HFF-Myc (cell line): Measurements from ENCODE around the gene PRKG1.

ENCODE experiments used
- DNase-seq: peaks from one replicate; pipeline ENCODE4 v3.0.0-alpha.2; 2011; ENCODE audit warnings: low read depth; ENCODE audit errors: extremely low read depth
- H3K4me3 ChIP-seq: replicated peaks from 2 replicates; pipeline ENCODE4 v1.5.1; 2011; ENCODE audit warnings: low read depth, mild to moderate bottlenecking, control low read depth, low read length
- TF ChIP-seq, protein P1 (sequence below): IDR thresholded peaks from 2 replicates; pipeline ENCODE4 v1.5.1; 2012; ENCODE audit warnings: mild to moderate bottlenecking, low read depth, low read length, control low read depth; ENCODE audit errors: missing control alignments

PRKG1 gene

DNA sequence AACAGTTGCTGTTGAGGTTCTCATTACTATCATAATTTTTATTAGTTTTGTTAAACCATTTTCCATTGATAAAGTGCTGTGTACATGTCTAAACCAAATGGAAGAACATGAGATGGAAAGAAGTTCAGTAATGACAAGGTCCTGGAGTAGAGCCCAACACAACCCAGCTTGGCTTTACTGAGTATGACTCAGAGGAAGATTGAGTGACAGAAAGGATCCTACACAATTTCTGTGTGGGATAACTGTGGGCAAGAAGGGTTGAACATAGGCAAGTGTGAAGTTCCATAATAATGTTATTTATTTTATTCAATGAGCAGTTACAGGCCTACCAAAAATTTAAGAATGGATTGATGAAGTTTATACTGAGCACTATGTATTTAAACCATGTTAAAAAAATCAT lies 15.9 kb downstream of the PRKG1 start:
- no peak for DNase-seq
- no peak overlapping the region for H3K4me3 ChIP-seq
- TF ChIP-seq, protein P1, sequence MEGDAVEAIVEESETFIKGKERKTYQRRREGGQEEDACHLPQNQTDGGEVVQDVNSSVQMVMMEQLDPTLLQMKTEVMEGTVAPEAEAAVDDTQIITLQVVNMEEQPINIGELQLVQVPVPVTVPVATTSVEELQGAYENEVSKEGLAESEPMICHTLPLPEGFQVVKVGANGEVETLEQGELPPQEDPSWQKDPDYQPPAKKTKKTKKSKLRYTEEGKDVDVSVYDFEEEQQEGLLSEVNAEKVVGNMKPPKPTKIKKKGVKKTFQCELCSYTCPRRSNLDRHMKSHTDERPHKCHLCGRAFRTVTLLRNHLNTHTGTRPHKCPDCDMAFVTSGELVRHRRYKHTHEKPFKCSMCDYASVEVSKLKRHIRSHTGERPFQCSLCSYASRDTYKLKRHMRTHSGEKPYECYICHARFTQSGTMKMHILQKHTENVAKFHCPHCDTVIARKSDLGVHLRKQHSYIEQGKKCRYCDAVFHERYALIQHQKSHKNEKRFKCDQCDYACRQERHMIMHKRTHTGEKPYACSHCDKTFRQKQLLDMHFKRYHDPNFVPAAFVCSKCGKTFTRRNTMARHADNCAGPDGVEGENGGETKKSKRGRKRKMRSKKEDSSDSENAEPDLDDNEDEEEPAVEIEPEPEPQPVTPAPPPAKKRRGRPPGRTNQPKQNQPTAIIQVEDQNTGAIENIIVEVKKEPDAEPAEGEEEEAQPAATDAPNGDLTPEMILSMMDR: no peak

DNA sequence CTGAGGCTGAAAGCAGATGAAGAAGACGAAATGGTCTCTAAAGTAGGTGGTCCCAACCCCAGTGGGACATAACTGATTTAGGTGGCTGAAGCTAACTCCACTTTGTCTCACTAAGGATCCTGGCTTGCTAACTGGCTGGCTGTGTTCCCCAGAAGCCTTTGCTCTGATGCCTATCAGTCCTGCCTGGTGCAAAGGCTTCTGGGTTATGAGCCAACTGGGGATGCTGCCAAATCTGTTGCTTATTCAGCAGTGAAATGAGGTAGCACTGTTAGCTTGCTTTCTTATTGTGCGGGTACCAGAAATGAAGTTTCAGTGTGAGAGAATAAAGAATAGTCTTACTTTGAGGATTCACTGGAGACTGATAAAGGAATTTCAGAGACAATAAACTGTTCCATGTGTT lies 18.1 kb downstream of the PRKG1 start:
- TF ChIP-seq, protein P1: no peak
- no peak overlapping the region for H3K4me3 ChIP-seq
- DNase-seq: no peak

DNA sequence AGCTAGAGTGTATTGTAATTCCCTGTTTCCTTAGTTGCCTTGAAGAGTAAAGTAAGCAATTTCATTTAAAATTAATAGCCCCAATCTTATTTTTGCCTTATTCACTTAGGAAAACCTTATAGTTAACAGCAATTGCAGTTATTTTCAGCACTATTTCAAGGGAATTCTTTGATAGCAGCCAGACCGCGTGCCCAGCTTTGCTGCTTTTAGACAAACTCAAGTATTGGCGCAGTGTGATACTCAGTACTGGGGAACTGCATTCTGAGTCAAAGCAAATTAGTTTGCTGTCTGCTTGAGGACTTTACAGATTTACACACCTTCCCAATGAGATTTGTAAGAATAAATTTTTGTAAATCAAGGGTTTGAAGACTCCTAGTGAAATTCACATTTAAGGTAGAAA lies 21.2 kb downstream of the PRKG1 start:
- no peak overlapping the region for H3K4me3 ChIP-seq
- TF ChIP-seq, protein P1: no peak
- no peak for DNase-seq

DNA sequence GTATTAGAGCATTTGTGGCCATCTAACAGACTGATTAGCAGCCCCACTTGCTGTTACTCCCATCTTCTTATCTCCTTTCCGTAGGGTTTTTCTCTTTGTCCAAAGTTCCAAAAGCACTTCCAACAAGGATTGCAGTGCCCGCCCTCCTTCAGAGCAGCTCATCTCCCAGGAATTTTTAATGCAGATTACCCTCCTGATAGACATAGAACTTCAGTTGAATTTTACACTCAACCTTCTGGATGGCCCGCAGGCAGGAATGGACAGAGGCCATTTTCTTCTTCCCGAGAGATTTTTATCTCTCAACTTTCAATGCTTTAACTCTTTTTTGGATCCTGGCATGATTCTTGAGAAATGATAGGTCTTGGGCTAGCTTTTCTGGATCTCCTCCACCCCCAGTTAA lies 23.3 kb downstream of the PRKG1 start:
- TF ChIP-seq, protein P1: no peak
- no peak overlapping the region for H3K4me3 ChIP-seq
- no peak for DNase-seq

DNA sequence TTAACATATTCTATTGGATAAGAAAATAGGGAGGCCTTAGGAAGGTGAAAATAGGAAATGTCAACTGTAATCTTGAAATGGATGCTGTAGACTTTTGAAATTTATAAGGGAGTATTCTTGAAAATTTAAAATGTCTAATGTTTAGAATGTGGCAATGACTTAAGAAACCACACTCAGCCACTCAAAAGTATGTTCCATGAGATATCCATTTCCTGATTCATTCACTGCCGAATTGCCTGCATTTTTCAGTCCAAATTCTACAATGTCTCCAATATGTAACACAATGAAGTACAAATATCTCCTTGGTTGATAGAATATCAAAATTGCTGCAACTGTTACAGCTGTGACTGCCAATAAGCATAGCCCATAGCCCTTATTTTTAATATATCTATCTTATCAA lies 25.9 kb downstream of the PRKG1 start:
- TF ChIP-seq, protein P1: no peak
- no peak for DNase-seq
- H3K4me3 ChIP-seq: no peak overlapping the region

DNA sequence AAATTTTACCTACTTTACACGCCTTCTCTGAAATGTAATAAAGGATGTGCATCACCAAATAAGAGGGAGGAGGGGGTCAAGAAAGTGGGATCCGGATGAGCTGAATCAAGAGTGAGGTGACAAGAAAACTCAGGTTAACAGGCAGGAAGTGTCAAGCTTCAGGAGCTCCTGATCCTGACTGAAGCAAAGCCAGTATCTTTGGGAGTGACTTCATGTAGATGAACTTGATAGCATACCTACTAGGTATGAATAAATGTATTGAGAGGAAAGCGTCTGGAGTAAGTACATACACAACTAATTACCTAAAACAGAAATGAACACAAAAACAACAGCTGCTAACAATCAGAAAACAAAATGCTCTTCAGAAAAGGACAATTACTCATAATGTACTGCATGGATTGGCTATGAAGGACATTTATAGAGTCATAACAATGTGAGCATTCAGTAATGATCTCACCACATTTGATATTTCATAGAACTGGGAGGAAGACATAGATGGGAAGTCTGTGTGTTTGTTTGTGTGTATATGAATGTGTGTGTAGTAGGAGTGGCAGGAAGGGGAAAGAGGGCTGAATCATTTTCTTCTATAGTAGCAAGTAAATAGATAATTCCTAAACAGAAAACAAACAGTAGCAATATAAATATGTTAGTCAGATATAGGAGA lies 29.4 kb downstream of the PRKG1 start:
- H3K4me3 ChIP-seq: no peak overlapping the region
- TF ChIP-seq, protein P1: no peak
- no peak for DNase-seq
